PFSK-1 (cell line): ENCODE data around the gene PLXND1.

Source experiments
- FOXP2 ChIP-seq: optimal IDR thresholded peaks from 2 replicates; pipeline ENCODE3; 2011; ENCODE audit warnings: borderline replicate concordance, control low read depth, inconsistent platforms; ENCODE audit not compliant: insufficient read depth; ENCODE audit errors: extremely low read length, extremely low read depth
- POLR2AphosphoS5 ChIP-seq: IDR thresholded peaks from 2 replicates; pipeline ENCODE4 v1.6.1; 2012; ENCODE audit warnings: low read depth, mild to moderate bottlenecking, control low read depth, low read length, moderate library complexity
- REST ChIP-seq, 2 experiments: IDR thresholded peaks; 2 replicates each; pipeline versions ENCODE4 v1.6.1 to v1.8.0; 2011 to 2012; ENCODE audit warnings: low read depth in 2 of 2, low read length in 2 of 2, control low read depth in 1 of 2, inconsistent platforms in 1 of 2, mild to moderate bottlenecking in 1 of 2, moderate library complexity in 1 of 2; ENCODE audit not compliant: insufficient read depth in 1 of 2
- SIN3A ChIP-seq: IDR thresholded peaks from 2 replicates; pipeline ENCODE4 v1.6.1; 2012; ENCODE audit warnings: mild to moderate bottlenecking, low read length, moderate library complexity, borderline replicate concordance; ENCODE audit not compliant: insufficient read depth
- TAF1 ChIP-seq: IDR thresholded peaks from 2 replicates; pipeline ENCODE4 v1.6.1; 2012; ENCODE audit warnings: low read length, control low read depth, borderline replicate concordance; ENCODE audit not compliant: insufficient read depth

Gene PLXND1

GRCh38 chr3:129548104-129548965 lies 58.1 kb downstream of the PLXND1 start:
- no peak for TF ChIP-seq TAF1
- TF ChIP-seq REST (IDR thresholded peaks at IDR 0.05; ENCODE audit: insufficient read depth in 1 of 2, low read depth in 2 of 2, low read length in 2 of 2): no peak
- TF ChIP-seq FOXP2: no peak
- TF ChIP-seq SIN3A: no peak
- TF ChIP-seq POLR2AphosphoS5: no peak

- TF ChIP-seq POLR2AphosphoS5: no peak
- no peak for TF ChIP-seq SIN3A
- TF ChIP-seq REST (IDR thresholded peaks at IDR 0.05; ENCODE audit: insufficient read depth in 1 of 2, low read depth in 2 of 2, low read length in 2 of 2): no peak
- TF ChIP-seq TAF1: no peak
- no peak for TF ChIP-seq FOXP2
Observed at GRCh38 chr3:129547241-129547640, 59.2 kb downstream of the PLXND1 start.

GRCh38 chr3:129543999-129544398 lies 62.5 kb downstream of the PLXND1 start:
- TF ChIP-seq TAF1 (no peak), FOXP2 (no peak), SIN3A (no peak), REST (IDR thresholded peaks at IDR 0.05; ENCODE audit: insufficient read depth in 1 of 2, low read depth in 2 of 2, low read length in 2 of 2) (no peak), POLR2AphosphoS5 (no peak)

GRCh38 chr3:129543156-129543790 lies 63.2 kb downstream of the PLXND1 start, which contains the start of gene H1-8:
H1-8 (plus strand) TSS chr3:129543175; CDS start chr3:129543219, 44 bp downstream.
- no peak for TF ChIP-seq REST (IDR thresholded peaks at IDR 0.05; ENCODE audit: insufficient read depth in 1 of 2, low read depth in 2 of 2, low read length in 2 of 2)
- no peak for TF ChIP-seq FOXP2
- no peak for TF ChIP-seq TAF1
- TF ChIP-seq POLR2AphosphoS5: no peak
- TF ChIP-seq SIN3A: no peak
